Measurements from ENCODE around the gene SYT9. TPM values are rescaled to one million over a fixed set of nuclear protein-coding genes. Genes with fewer than 3 reads are reported as not detected.
"Not testable (repeated sequence)": the region's sequence is repeated elsewhere in the genome, so short reads cannot be mapped to it uniquely, and the experiment has no call there.

SYT9 gene
- total RNA-seq, 1 experiment from 2014 or later: not detected

- DNase-seq (ENCODE audit: low read depth): no peak
Observed at GRCh38 chr11:7506243-7506642, 254.5 kb downstream of the SYT9 start.

GRCh38 chr11:7508087-7508486 lies 256.4 kb downstream of the SYT9 start:
- DNase-seq (ENCODE audit: low read depth): no peak

- no peak for DNase-seq (ENCODE audit: low read depth)
Observed at GRCh38 chr11:7509966-7510365, 258.3 kb downstream of the SYT9 start.

DNA sequence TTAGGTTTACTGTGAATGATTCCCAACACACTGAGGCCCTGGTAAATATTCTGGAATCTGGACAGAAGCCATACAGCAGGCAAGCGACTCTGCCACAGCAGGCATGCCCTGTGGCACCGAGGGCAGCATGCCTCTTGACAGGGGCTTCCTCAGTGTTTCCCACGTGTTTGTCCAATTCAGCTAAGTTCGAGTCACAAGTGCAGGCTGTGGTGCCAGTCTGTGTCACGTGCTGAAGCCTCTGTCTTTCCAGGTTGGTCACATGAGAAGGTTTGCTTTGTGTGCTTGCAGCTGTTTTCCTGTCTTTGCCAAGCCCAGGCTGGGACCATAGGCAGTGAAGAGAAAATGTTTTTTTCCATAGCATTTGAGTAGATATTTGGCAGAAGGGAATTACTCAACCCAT lies 259.7 kb downstream of the SYT9 start:
- DNase-seq (ENCODE audit: low read depth): no peak

DNA sequence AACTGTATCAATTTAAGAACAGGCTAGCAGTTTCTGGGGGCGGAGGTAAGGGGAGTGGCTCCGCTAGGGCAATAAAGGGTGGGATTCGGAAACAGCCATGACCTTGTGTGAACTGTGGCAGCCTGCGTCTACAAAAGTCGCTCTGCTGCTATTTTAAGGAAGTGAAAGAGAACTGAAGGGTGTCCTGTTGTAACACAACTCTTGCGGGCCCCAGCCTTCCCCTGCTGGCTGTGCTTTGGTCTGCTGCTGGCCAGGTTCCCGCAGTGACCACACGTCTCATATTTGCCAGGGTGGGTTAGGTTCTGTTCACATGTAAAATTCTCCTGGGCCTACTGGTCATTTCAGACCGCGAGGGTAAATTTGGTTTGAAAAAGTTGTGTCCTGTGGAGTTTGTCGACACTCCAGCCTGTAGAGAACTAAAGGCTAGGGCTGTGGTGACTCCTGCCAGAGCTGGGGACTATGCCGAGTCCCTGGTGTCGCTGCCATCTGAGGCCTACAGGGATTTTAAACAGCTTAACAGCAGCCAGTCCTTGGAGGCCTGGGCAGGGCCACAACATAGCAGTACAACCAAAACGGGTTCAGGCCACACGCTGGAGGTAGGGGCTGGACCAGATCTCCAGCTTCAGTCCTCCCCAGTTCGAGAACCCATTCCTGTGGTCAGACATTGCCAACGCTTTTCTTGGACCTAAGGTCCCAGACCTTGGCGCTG lies 261.0 kb downstream of the SYT9 start:
- peak; percentile 43 for DNase-seq (ENCODE audit: low read depth)

DNA sequence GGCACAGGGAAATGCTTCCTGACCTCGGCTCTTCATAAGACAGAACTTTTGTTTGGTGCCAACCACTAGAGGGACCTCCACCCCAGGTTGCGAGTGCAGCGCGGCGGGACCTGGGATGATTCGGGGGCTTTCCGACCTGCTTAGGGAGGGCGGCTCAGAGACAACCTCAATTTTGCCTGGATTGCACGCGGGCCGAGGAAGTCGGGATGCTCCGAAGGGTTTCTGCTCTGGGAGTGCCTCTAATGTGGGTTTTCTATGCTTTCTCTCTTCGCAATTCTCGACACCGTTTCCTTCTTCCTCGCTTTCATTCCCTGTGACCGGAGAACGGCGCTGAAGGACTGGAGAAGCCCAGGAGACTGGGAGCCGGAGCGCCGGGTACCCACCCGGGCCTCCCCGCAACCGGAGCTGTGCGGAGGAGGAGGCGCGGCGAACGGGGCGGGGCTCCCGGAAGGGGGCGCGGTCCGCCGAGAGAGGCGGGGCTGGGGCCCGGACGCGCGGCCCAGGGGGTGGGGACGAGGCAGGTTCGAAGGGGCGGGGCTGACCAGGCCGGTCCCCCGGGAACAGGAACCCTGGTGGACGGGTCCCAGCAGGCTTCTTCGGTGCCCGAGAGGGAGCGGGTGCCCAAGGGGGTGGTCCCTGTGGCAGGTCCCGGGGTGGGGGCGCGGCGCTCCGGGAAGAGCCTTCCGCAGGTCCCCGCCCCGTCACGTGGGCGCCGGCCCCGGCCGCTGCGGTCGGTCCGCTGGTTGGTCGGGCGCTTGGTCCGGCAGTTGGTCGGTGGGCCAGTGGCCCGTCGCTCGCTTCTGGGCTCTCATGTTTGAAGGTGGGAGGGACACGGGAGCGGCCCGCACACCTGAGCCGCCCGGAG lies 261.8 kb downstream of the SYT9 start, which contains the start of gene PPFIBP2:
TSS of gene PPFIBP2 (plus strand) at position 766 of the 865 bp plus-strand sequence. CDS start 35,477 bp downstream, outside the sequence.
- DNase-seq (ENCODE audit: low read depth): peak; percentile 54

- no peak for DNase-seq (ENCODE audit: low read depth)
Observed at GRCh38 chr11:7514099-7514591, 262.4 kb downstream of the SYT9 start.

- no peak for DNase-seq (ENCODE audit: low read depth)
Observed at GRCh38 chr11:7515447-7515886, 263.8 kb downstream of the SYT9 start.

DNA sequence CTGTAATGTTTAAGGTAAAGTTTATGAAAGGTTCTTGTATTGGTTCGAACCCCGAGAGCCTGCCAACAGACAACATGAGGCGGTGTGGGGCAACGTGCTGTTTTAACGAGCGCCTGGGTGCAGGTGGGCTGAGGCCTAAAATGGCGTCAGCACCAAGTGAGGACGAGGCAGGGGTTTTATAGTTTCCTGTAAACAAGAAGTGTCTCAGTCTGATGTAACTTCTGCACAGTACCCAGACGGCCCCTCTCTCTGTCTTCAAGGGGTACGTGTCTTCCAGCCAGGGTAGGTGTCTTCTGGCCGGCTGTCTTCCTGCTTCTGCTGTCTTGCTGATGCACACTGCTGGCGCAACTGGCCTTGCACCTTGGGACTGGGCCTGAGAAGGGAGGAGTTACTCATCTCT lies 264.8 kb downstream of the SYT9 start:
- DNase-seq (ENCODE audit: low read depth): no peak

GRCh38 chr11:7517743-7518142 lies 266.0 kb downstream of the SYT9 start:
- not testable (repeated sequence) for DNase-seq (ENCODE audit: low read depth)

Other genes starting within 250 kb of the SYT9 start
- gene ZNF214, start 231.6 kb upstream of the SYT9 start, total RNA-seq (2014; rRNA removed; shearing (Covaris generic)): 2.6 and 3.5 TPM in 2 replicates
- 0.12 TPM in 1 of 2 replicates, not detected in the other for gene NLRP14, start 231.4 kb upstream of the SYT9 start, total RNA-seq (2014; rRNA removed; shearing (Covaris generic))
- 0.12 TPM in 1 of 2 replicates, not detected in the other for gene RBMXL2, start 162.9 kb upstream of the SYT9 start, total RNA-seq (2014; rRNA removed; shearing (Covaris generic))
- gene OLFML1, start 233.6 kb downstream of the SYT9 start, total RNA-seq (2014; rRNA removed; shearing (Covaris generic)): not detected in 2 replicates